ENCODE data around the gene MAN1B1.
A peak's percentile ranks its signal among the peaks of the same experiment; 100 is the strongest.
"Not testable (repeated sequence)": the region's sequence is repeated elsewhere in the genome, so short reads cannot be mapped to it uniquely, and the experiment has no call there.

Gene MAN1B1

DNA sequence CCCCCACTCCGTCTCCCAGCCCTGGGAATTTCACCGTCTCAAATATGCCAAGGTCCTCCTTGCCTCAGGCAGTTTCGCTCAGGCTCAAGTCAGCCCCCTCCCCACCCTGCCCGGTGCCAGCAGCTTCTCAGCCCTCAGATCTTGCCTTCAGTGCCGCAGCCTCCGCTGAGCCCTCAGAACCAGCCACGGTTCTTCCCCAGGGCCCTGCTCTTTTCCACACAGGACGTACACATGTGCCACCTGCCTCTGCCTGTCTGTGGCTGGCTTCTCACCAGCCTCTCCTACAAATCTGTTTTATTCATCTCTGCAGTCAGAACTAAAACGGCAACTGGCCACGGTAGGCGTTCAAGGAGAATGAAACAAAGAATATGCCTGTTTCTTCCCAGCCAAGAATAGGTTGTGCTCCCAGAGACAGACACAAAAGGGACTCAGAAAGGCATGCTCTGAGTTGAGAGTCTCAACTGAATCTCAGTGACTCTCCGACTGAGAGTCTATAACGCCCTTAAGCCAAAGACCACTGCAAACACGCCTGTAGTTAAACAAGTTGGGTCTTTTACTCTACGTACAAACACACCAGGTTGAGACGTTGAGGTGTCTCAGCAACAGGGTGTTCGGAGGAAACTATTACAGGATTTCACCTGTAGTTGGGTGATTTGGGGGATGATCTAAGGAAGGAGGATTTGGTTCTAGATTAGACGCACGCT, 41.5 kb downstream of the MAN1B1 start:
- no peak for DNase-seq (ENCODE audit: low spot score)

DNA sequence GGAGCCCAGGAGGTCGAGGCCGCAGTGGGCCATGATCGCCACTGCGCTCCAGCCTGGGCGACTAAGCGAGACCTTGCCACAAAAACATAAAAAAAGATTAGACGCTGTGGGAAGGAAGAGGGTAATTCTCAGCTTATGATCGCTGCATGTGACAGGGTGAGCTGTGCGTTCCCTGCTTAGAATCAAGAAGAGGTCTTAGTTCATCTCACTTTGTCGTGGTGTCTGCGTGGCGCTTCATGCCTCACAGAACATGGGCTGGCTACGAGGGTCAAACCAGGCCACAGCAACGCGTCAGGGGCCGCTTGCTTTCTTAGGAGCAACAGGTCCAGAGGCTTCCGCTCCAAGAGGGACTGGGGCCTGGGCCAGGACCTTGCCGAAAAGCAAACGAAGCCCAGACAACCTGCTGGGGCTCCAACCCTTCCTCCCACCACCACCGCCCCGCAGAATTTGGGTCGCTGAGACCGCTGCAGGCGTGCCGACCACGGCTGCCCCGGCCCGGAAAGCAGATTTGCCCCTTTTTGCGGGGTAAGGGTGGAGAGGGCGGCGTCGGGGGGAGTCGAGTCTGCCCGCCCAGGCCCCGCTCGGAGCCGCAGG, 42.2 kb downstream of the MAN1B1 start:
- no peak for DNase-seq (ENCODE audit: low spot score)

DNA sequence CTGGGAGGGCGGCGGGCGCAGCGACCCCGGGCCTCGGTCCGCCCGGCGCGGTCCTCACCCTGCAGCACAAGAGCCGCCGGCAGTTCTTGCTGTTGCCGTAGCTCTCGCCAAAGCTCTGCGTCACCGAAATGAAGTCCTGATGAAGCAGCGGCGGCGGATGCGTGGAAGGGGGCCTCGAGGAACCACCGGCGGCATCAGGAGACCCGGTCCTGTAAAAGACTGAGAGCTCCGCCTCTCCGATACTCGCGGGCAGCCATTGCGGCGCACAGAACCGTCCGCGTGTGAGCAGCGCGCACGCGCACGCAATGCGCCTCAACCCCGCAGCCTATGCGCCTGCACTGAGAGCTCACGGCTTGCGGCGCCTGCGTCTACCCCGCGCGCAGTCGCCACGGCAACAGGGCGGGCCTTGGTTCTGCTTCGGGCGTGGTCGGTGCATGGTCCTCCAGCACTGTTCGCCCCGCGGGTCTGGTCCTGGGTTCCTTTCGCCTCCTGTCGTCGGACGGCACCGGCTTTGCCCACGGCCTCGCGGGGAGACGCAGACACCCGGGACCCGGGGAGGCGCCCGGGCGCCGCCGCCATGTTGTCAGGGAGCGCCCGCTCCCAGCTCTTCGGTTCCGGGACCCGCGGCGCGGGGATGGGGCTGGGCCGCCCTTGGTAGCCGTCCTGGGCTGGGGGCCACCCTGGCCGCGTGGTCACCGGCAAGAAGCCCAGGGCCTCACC, 42.8 kb downstream of the MAN1B1 start:
- DNase-seq (ENCODE audit: low spot score): peak; percentile 75

DNA sequence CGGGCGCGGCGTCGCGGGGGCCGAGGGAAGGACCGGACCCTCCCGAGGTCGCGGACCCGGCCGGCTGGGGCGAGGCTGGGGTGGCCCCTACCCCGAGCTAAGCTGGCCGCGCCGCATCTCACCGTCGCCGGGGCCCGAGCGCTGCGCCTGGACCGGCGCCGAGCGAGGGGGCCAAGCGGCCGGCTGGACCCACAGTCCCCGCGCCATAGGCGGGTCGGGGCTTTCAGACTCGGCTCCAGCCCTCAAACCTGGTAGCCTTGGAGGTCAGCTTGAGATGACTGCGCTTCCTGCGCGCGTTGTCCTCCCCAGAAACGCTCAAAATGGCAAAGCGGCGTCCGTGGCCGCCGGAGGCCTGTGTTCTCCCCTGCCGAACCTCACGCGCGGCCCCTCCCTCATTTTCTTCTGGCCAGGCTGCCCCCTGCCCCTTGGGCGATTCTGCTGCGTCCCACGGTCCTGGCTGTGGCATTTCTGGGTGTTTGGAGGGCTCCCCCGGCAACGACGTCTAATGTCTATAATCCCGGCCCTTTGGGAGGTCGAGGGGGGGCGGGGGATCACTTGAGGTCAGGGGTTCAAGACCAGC, 43.5 kb downstream of the MAN1B1 start:
- no peak for DNase-seq (ENCODE audit: low spot score)

DNA sequence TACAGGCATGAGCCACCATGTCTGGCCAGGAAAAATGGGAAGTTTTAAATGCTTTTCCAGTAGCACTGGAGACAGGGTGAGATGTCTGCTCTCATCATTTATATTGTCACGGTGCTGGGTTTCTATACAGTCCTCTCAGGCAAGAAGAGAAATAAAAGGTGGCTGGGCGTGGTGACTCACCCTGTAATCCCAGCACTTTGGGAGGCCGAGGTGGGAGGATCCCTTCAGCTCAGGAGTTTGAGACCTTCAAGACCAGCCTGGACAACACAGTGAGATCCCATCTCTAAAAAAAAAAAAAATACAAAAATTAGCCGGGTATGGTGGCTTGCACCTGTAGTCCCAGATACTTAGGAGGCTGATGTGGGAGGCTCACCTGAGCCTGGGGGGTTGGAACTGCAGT, 47.4 kb downstream of the MAN1B1 start:
- no peak for DNase-seq (ENCODE audit: low spot score)

DNA sequence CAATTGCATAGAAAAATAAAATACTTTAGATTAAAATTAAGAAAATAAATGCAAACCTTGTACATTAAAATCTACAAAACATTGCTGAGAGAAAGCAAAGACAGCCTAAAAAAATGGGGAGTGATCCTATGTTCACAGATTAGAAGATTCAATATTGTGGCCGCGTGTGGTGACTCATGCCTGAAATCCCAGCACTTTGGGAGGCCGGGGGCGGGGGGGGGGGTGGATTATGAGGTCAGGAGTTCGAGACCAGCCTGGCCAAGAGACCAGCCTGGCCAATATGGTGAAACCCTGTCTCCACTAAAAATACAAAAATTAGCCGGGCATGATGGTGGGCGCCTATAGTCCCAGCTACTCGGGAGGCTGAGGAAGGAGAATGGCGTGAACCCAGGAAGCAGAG, 48.4 kb downstream of the MAN1B1 start:
- DNase-seq (ENCODE audit: low spot score): not testable (repeated sequence)

DNA sequence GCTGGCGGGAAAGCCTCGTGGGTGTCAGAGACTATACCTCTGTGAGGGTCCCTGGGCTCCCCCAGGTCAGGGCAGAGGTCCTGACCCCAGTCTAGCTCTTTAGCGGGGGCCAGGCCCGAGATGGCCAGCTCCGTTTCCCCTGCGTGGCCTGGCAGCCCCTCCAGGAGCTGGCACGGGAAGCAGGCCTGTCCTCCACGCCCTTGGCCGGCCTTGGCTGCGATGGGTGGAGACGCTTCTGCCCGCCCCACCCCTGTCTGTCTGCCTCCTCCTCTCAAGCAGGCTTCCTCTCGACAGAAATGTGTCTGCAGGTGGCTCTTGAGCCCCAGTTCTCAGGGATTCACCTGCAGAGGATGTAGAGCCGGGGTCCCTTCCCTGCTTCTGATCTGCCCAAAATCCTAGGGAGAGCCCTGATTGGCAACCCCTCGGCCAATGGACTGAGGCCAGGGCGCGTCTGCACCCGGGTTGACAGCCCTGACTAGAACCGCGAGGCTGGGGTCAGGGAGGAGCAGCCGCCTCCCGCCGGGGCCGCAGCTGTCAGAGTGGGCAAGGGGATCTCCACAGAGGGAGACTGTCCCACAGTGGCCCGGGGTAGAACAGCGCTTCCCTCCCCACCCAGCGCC, 49.6 kb downstream of the MAN1B1 start:
- DNase-seq (ENCODE audit: low spot score): no peak

DNA sequence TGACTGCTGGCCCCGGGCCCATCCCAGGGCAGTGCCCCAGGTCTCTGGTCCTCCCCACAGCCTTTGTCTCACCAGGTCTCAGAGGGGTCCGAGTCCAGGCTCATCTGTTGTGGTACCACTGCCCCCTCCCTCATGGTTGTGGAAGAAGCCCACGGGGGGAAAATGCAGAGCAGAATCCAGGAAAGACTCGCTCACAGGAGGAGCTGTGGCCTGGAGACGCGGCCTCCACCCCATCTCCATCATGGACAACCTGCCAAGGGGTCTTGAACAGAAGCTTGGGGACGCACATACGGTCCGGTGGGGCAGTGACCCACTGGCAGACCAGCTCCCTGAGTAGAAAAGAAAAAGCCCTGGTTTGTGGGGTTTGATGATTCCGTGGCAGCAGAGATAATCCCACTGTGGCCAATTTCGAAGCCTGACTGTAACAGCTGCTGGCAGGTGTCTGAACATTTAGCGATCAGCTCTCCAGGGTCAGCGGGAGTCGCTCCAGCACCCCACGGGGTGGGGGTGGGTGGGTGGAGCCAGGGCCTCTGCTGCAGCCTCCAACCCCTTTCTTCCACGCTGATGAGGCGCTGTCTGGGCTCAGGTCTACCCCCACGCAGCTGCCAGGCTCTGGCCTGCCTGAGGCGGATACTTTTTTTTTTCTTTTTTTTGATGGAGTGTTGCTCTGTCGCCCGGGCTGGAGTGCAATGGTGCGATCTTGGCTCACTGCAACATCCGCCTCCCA, 50.3 kb downstream of the MAN1B1 start:
- DNase-seq (ENCODE audit: low spot score): no peak

DNA sequence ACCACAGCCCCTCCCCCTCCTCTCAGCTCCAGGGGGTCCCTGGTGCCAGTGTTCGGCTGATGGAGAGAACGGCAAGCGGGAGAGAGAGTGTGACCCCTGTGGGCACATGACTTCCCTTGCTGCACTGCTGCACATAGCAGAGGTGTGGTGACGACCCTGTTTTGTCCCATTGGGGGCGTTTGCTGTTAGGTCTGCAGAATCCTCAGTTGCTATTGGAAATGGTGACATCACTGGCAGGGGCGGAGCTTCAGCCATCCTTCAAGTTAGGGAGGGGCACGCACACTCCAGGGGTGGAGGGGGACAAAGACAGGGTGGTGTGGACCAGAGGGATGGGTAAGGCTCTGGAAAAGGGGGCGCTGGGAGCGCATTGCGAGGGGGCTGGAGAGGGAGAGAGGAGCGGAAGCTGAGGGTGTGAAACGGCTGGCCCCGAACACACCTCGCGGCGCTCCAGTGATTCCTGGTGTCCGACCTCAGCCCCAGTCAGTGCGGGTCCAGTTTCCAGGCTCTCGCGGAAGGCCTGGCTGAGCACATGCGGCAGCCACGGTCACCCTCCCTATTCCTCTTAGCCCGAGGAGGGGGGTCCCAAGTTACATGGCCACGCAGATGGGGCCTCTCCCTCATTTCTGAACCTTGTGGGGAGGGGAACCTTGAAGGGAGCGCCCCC, 51.4 kb downstream of the MAN1B1 start:
- no peak for DNase-seq (ENCODE audit: low spot score)

DNA sequence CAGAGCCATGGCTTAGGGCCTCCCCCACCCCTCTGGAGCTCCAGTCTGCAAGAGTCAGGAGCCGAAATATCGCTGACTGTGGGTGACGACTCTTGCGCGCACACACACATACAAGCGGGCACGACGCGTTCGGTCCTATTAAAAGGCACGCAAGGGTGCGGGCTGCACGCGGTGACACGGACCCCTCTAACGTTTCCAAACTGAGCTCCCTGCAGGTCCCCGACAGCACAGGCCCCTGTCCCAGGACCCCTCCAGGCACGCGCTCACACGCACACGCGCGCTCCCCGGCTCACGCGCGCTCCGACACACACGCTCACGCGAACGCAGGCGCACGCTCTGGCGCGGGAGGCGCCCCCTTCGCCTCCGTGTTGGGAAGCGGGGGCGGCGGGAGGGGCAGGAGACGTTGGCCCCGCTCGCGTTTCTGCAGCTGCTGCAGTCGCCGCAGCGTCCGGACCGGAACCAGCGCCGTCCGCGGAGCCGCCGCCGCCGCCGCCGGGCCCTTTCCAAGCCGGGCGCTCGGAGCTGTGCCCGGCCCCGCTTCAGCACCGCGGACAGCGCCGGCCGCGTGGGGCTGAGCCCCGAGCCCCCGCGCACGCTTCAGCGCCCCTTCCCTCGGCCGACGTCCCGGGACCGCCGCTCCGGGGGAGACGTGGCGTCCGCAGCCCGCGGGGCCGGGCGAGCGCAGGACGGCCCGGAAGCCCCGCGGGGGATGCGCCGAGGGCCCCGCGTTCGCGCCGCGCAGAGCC, 52.1 kb downstream of the MAN1B1 start, which contains the start of gene GRIN1:
Gene GRIN1, plus strand, starts transcription at position 433 of the 746 bp plus-strand sequence. CDS start 333 bp downstream, outside the sequence.
- DNase-seq (ENCODE audit: low spot score): no peak

DNA sequence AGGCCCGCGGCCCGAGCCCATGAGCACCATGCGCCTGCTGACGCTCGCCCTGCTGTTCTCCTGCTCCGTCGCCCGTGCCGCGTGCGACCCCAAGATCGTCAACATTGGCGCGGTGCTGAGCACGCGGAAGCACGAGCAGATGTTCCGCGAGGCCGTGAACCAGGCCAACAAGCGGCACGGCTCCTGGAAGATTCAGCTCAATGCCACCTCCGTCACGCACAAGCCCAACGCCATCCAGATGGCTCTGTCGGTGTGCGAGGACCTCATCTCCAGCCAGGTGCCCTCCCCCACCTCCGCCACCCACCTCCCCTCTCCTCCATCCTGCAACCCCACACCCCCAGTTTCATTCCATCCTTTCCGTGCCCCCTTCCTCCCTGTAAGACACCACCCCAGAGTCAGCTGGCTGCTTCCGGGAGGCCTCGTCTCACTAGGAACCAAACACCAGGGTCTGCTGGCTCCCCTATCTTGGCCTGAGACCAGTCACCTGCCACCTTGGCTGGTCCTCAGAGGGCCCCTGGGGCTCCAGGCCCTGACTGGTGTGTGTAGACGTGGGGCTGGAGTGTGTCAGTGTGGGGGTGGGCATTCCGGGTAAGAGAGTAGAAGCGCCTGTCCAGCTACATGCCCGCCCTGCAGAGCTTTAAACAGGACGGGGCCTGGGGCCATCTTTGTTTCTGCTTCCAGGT, 52.8 kb downstream of the MAN1B1 start:
- DNase-seq (ENCODE audit: low spot score): no peak

DNA sequence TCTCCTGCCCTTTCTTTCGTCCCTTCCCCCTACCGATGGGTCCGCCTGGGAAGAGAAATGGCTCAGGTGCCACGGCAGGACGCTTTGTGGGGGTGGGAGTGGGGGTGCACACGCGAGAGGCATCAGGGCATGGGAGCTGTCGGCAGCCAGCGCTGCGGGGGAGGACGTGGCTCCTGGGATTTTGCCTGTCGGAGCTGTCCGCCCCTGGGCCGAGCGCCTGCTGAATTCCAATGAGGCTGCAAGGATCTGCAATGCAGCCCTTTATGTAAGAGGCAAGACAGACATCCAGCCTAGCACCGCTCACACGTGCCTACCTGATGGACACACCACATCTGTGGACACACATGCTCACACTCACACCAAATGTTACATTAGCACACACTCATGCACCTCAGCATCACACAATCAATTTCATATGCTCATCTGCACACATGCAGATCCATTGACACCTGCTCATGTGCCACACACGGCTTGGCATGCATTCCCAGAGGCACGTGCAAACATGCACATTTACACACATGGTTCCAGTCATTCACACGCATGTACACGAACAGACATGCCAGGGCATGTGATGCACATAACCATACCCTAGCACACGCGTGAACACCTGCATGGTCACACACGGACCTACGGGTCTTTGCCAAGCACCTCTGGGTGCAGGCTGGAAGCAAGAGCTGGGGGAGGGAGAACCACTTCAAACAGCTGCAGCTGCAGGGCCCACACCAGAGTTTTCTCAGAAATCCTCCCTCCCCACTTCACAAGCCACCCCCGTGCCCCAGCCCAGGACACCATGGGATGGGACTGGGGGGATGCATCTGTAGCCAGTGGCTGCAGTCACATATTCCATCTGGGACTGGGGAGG, 53.6 kb downstream of the MAN1B1 start:
- no peak for DNase-seq (ENCODE audit: low spot score)

DNA sequence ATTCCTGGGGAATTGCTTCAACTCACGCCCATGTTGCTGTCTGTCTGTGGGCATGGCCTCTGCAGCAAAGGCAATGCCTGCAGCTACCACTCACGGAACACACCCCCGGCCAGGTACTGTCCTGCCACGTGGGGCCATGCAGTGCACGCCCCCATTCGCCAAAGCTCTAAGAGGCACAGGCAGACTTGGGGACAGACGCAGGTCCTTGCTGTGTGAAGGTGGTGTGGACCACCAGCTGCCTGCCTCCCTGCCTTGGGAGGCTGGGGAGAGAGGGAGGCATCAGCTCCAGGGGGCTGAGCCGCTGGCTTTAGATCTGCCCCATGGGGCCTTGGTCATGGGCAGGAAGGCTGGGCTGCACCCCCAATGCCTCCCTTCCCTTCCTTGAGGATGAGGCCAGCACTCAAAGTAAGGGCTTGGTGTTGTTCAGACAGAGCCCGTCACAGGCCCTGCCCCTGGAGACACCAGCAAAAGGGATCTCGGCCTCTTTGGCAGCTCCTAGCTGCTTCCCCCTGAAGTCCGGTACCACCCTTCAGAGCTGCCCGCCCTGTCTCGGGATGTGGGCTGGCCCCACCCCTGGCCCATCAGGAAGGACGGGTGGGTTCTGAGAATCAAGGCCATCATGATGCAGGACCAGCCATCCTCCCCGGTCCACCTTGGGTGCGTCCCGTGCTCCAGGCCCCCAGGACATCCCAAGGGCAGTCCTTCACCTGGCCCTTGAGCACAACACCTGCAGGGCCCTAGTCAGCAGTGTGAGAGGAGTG, 54.4 kb downstream of the MAN1B1 start:
- DNase-seq (ENCODE audit: low spot score): no peak

DNA sequence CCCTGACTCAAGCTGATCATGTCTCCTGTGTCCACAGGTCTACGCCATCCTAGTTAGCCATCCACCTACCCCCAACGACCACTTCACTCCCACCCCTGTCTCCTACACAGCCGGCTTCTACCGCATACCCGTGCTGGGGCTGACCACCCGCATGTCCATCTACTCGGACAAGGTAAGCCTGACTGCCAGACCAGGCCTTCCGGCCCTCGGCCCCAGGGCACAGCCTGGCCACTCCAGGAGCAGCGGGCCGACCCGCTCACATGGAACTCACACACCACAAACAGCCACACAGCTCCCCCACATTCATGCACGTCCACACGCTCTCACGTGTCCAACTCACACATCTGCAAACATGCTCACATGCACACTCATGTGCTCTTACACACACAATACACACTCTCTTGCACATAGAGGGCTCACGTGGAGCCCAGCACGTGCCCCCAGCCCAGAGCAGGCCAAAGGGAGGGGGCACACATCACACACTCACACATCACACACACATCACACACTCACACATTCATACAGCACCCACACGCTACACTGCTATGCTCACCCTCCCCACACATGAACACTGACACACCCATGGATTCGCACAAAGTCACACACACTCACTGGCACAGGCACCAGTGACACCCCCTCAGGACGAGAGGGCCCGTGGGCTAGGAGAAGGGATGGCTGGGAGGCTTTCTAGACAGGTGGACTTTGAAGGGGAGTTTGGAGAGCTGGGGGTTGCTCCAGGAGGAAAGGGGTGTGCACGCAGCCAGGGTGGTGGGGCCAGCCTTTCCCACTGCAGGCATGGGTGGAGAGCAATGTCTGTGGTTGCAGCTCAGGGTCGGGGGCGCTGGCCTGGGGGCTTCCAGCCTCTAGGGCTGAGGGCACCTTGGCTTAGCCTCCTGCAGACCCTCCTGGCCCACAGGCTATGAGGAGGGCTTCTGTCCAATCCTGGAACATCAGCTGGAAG, 55.5 kb downstream of the MAN1B1 start:
- DNase-seq (ENCODE audit: low spot score): no peak

DNA sequence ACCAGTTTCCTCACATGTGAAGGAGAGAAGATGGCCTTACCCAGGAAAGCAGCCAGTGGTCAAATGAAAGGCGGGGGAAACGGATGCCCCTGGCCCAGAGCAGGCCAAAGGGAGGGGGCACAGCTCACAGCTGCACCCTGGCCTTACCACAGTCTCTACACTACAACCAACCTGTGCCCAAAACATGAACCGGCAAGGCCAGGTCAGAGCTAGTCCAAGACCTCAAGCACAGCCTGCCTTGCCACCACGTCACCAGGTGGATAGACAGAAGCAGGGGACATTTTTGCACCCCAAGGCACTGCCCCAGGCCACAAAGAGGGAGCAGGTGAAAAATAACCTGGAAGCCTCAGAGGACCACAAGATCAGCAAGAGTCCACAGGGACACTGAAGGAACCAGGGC, 56.7 kb downstream of the MAN1B1 start:
- DNase-seq (ENCODE audit: low spot score): no peak

DNA sequence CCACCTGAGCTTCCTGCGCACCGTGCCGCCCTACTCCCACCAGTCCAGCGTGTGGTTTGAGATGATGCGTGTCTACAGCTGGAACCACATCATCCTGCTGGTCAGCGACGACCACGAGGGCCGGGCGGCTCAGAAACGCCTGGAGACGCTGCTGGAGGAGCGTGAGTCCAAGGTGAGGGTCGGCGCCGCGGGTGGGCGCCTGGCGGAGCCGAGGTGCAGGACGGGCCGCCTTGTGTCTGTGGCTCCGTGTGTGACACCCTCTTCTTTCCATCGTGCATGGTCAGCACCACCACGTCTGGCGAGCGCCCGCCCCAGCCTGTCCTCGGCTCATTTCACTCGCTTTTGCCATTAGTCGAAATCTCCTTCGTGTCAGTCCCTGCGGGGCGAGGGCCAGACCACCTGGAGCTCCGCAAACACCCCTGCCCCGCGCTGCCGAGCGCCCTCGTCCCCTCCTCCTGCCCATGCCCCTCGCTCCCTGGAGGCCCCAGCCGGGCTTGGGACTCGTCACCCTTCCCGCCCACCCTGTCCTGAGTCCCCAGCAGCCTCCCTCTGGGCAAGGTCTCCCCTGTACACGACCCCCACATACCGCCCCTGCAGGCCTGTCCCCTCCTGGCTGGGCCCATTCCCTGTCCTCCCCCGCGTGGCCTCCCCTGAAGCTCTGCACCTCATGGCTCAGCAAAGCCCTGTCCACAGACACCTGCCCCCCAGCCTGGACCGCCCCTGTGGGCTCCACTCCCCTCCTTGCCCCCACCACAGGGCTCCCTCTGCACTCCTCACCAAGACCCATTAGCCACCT, 59.1 kb downstream of the MAN1B1 start:
- DNase-seq (ENCODE audit: low spot score): no peak

Data from pons (tissue), 1 donor.